NCI-H187 treated with DMSO at 0.1 percent for 48 hours (cell line): ENCODE measurements around the gene HSD11B1.

ENCODE experiments used
- DNase-seq: peaks from one replicate; lab custom pipeline; 2025; lab: John Stamatoyannopoulos, UW

The HSD11B1 gene

GRCh38 chr1:209755926-209756614, 51.4 kb downstream of the HSD11B1 start, which contains the start of gene TRAF3IP3:
Gene TRAF3IP3 (plus strand): TSS chr1:209756053. CDS start chr1:209760040, 3,987 bp downstream.
- no peak for DNase-seq

GRCh38 chr1:209756615-209757445, 52.2 kb downstream of the HSD11B1 start:
- no peak for DNase-seq

- DNase-seq = no peak
Observed at GRCh38 chr1:209758400-209758799, 53.8 kb downstream of the HSD11B1 start.

- no peak for DNase-seq
Observed at GRCh38 chr1:209759829-209760359, 55.2 kb downstream of the HSD11B1 start.

- no peak for DNase-seq
Observed at GRCh38 chr1:209761011-209761635, 56.5 kb downstream of the HSD11B1 start.

GRCh38 chr1:209766051-209766450, 61.4 kb downstream of the HSD11B1 start:
- DNase-seq = no peak

- DNase-seq = no peak
Observed at GRCh38 chr1:209767096-209767495, 62.5 kb downstream of the HSD11B1 start.

- no peak for DNase-seq
Observed at GRCh38 chr1:209767706-209768105, 63.1 kb downstream of the HSD11B1 start.

- DNase-seq = no peak
Observed at GRCh38 chr1:209768354-209768774, 63.7 kb downstream of the HSD11B1 start.

GRCh38 chr1:209769171-209769904, 64.7 kb downstream of the HSD11B1 start:
- no peak for DNase-seq

GRCh38 chr1:209769971-209770370, 65.3 kb downstream of the HSD11B1 start:
- DNase-seq = no peak

- no peak for DNase-seq
Observed at GRCh38 chr1:209770636-209771415, 66.2 kb downstream of the HSD11B1 start.

- no peak for DNase-seq
Observed at GRCh38 chr1:209772126-209772525, 67.5 kb downstream of the HSD11B1 start.

- DNase-seq = no peak
Observed at GRCh38 chr1:209774592-209774991, 69.9 kb downstream of the HSD11B1 start.

- no peak for DNase-seq
Observed at GRCh38 chr1:209775678-209776077, 71.0 kb downstream of the HSD11B1 start.

GRCh38 chr1:209777587-209777986, 72.9 kb downstream of the HSD11B1 start:
- DNase-seq = no peak

GRCh38 chr1:209778102-209778501, 73.5 kb downstream of the HSD11B1 start:
- no peak for DNase-seq

GRCh38 chr1:209780268-209780667, 75.6 kb downstream of the HSD11B1 start:
- DNase-seq = no peak

GRCh38 chr1:209783386-209783785, 78.7 kb downstream of the HSD11B1 start:
- DNase-seq = no peak
